Measurements from ENCODE around the gene PHLDA3.
"Not testable (repeated sequence)": the region's sequence is repeated elsewhere in the genome, so short reads cannot be mapped to it uniquely, and the experiment has no call there.

The PHLDA3 gene

GRCh38 chr1:201485184-201485774 is 16.3 kb upstream of the PHLDA3 start:
- DNase-seq, result no peak

GRCh38 chr1:201483373-201483949 is 14.5 kb upstream of the PHLDA3 start:
- no peak for DNase-seq

DNA sequence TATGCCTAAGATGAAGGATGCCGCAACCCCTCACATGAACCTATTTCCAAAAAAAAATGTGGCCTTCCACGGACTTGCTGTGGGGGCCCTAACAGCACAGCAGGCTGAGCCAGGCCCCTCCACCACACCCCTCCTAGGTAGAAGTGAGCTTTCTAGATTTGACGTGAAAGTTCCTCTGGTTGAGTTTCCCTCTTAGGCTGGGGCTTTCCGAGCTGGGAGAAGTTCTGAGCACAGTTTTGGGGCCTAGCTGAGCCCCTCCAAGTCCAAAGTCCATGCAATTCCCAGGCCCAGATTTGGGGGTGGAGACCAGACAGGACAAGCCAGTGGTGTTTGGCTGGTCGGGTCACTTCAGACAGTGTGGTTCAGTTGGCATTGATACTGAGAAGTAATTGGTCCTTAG is 13.8 kb upstream of the PHLDA3 start:
- DNase-seq, result no peak

DNA sequence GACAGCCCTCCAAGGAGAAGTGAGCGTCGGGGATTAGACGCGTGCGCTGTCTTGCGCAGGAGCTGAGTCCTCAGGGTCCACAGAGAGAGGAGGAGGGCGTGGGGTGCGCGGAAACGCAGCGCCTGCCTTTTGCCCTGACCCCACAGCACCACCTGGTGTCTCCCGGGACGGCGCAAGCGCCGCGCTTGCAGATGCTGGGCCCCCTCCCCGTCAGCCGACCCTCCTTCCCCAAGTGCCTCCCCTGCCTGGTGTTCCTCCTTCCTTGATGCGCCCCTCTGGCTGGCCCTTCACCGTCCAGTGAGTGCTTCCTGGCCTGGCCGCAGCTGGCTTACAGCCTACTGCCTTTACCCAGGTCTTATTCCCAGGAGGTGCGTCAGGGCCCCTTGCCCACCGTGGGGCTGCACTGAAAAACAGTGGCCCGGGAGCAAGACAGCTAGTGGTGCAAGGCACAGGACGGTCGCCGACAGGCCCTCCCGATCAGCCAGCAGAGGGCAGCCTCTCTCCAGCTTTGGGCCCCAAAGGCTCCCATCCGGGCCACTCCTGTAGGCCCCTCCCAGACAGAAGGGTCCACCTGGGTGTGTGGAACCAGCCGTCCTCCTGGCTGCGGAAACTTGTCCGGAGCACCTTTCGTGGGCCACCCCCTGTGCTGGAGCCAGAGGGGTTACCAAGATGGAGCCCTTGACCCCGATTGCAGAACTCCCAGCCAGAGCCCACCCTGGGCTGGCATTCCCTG is 12.9 kb upstream of the PHLDA3 start:
- DNase-seq, result peak; percentile 60 to 63 (median 62)

GRCh38 chr1:201481004-201481380 is 12.0 kb upstream of the PHLDA3 start:
- DNase-seq, result no peak

DNA sequence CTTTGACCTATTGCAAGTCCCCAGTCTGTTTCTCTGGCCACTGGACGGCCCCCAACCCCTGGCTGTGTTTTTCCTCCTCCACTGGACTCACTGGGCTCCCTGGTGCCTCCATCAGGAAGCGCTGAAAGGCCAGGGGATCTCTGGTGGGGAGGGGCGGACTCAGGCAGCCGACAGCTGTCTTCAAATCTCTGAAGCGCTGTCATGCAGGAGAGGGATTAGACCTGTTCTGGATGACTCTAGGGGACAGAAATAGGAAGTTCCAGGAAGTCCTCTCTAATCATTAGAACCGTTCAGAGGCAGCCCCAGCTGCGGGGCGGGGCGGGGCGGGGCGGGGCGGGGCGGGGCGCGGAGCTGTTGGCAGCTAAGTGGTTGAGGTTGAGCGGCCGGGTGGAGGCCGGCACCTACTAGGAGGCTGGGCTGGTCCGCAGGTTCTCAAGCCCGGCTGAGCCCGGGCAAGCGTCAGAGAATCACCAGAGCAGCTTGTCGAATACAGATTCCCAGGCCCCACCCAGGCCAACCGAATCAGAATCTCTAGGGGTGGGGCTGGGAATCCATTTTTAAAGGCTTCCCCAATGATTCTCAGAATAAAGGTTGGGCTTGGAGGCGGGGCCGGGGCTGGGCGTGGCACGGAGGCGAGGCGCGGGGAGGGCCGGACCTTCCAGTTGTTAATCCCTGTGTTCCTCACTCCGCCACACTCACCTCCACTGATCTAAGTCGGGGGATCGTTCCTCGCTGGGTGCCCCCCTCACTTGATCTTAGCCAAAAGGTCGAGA is 11.4 kb upstream of the PHLDA3 start:
- DNase-seq, result peak; percentile 17 to 41 (median 24)

GRCh38 chr1:201479201-201479730 is 10.3 kb upstream of the PHLDA3 start:
- no peak for DNase-seq

DNA sequence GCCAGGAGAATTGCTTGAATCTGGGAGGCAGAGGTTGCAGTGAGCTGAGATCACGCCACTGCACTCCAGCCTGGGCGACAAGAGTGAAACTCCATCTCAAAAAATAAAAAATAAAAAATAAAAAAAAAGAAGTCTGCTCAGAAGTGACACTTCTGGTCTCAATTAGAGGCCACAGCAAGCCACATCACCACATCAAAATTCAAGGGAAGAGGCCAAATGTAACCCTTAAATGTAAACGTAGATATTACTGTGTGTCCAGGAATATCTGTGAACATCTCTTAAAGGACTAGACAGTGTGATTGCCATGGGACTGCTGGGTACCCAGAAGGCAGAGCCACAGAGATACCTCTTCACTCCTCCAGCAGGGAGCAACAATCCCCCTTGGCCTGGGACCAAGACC is 9.7 kb upstream of the PHLDA3 start:
- not testable (repeated sequence) for DNase-seq

DNA sequence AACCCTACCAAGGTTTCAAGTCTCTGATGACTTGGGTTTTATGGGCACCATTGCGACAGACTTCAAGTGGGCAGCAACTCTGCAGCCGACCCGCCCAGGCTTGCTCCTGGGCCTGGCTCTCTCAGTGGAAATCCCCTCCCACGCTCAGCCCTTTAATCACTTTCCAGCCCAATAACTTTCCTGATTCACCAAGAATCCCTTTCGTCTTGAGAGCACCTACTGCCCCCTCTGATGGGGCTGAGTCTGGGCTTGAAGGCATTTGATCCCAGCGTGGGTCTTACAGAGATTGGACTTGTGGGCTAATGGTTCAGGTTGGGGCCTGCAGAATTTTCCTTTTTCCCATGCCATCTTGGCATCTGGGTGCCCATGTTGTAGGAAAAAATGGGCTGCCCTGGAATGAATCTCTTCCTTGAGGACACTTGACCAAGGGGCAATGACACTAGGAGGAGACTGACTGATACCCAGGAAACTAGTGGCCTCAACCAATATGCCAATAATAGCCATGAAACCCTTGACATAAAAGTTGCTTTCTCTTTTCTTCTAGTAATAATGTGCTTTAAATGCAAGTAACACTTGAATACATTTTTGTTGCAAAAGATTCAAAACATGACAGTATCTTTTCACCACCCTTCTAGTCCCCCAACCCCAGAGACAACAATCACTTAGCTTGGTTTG is 7.8 kb upstream of the PHLDA3 start:
- no peak for DNase-seq

- DNase-seq, result no peak
These were observed 7.1 kb upstream of the PHLDA3 start for GRCh38 chr1:201475915-201476669.

DNA sequence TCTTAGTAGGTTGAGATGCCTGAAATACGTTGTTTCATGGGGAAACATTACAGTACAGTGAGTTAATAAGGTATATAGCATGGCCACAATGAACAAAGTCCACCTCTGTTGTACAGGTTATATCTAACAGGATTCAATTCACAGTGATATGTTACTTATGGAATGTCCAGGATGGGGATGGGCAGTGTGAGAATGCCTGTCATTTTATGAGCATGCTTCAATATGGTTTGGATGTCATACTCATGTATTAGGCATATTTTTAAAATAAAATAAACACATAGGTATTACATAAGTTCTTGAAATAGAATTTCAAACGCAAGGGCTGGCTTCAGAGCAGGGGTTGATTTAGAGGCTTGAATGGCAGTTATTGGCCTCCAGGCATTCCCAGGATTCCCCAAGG is 6.1 kb upstream of the PHLDA3 start:
- DNase-seq, result no peak

DNA sequence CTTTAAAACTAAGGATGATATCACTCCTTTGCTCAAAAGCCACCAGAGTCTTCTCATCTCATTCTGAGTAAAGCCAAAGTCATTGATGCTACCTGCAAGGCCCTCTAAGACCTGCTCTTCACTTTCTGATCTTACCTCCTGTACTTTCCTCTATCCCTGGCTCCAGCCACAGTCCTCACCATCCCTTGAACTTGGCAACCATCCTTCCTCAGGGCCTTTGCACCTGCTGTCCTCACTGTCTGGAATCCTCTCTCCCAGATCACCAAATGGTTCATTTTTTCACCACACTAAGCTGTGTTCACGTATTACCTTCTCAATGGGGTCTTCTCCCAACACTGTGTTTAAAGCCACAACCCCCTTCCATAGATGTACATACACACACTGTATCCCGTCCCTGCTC is 4.3 kb upstream of the PHLDA3 start:
- no peak for DNase-seq

- not testable (repeated sequence) for DNase-seq
These were observed 3.3 kb upstream of the PHLDA3 start for GRCh38 chr1:201472321-201472720.

- DNase-seq, result no peak
These were observed 2.8 kb upstream of the PHLDA3 start for GRCh38 chr1:201471772-201472171.

DNA sequence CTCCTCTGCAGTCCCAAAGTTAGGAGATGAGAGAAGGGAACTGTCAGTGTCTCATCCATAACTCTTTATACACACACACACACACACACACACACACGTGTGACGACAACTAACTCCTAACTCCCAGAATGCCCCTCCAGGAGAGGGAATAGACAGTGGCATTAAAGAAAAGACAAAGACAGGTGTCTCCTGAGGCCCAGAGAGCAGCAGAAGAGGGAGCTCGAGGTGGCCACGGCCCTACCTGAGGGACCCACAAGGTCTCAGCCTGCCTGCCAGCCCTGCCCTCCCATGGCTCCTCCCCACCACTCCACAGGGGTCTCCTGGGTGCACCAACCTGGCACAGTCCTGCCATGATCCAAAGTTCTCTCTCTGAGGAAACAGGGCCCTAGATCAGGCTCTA is 1.6 kb upstream of the PHLDA3 start:
- no peak for DNase-seq

GRCh38 chr1:201469645-201470074 is 672 bp upstream of the PHLDA3 start:
- no peak for DNase-seq

- DNase-seq, result no peak
These were observed 516 bp downstream of the PHLDA3 start for GRCh38 chr1:201468501-201468843.

DNA sequence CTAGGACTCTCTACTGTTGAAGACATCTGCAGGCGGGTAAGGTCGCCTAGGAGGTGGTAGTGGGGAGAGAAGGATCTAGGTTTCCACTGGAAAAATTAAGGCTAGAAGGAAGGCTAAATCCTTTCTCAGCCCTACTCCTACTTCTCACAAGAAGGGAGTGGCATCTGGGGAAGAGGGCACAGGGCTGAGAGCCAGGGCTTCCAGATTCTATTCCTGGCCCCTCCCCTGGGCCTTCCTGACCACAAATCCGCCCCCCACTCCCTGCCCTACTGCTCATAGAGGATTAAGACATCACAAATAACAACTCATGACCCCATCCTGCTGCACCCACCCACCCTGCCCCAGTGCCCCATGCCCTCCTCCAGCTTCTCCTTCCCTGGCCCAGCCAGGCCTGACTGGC is 2.5 kb downstream of the PHLDA3 start:
- no peak for DNase-seq

DNA sequence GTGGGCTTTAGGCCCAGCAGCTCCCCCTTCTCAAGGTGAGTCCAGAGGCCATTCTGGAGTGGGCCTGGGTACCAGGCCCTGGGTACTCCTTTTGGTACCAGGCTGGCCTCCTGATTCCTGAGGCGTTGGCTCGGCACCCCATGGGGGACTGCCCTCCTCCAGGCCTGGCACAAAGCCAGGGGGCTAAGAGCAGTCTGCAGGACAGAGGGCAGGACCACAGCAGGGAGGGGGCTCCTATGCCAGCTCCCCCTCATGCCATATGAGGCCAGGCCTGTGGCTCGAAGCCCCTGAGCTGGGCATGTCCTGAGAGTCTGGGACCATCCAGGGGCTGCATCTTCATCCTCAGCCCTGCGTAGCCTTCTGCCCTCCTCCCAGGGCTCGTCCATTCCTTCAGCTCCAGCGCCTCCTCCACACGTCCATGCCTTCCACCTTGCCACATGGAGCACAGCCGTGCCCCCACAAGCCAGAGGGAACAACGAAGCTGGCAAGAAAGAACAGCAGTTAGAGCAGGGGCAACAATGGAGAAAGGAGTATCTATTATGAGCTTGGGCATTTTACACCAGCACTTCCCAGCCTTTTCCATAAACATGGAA is 3.2 kb downstream of the PHLDA3 start:
- no peak for DNase-seq

GRCh38 chr1:201463071-201463552 is 5.9 kb downstream of the PHLDA3 start:
- DNase-seq, result no peak

DNA sequence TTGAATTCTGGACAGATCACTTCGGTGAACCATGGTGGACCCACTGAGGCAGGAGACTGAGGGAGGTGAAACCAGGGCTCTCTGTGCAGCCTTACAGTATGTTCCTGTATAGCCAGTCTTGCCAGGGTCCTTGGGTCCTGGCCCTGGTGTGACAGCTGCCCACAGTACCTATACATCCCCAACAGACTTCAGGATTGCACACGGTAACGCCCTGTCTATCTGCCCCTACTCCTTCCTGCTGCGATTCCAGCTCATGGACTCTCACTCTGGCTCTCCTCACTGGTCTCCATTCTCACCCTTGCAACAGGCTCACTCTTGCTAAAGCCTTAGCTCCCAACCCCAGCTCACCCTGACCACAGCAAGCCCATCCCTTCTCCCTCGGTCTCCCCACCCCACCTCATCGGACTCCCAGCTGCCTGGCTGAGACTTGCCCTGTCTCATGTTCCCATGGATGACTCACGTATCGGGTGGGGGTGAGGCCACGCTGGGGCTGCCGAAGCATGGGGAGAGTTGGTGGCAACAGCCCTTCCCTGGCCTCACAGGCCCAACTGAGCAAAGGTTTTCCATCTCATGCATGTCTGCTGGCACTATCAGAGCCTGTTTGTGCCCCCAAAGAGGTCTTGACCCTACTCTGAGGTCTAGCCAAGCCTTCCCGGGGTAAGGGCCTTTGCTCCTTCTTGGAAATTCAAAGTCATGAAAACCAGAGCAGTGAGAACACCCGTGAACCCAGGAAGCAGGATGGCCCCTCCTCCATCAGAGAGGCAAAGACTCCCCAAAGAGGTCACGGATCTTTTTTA is 7.1 kb downstream of the PHLDA3 start:
- DNase-seq, result no peak

Data from activated CD4-positive, CD25-positive, alpha-beta regulatory T cell (primary cell).